WTC11 (cell line): ENCODE results near the gene MORN1. TPM values are rescaled to one million over a fixed set of nuclear protein-coding genes. Genes with fewer than 3 reads are reported as not detected.

ENCODE experiments used
- ATAC-seq: fragments of 200-7000 bp; cut with Tn5 transposase; 2 replicates; pipeline ENCODE4 v1.10.0; 2021; ENCODE audit warnings: mild to moderate bottlenecking, moderate library complexity
- CTCF ChIA-PET: fragments of 300-600 bp; sonication (Branson Sonifier 250); formaldehyde crosslinking; loops from one replicate; lab custom pipeline; 2021; ENCODE audit warnings: antibody characterized with exemption; lab: Charles Lee
- POLR2A ChIA-PET: fragments of 350-600 bp; sonication (Branson Sonifier 250); formaldehyde crosslinking; loops from one replicate; lab custom pipeline; 2021; ENCODE audit warnings: antibody characterized with exemption; lab: Charles Lee
- DNase-seq: peaks from one replicate; pipeline ENCODE4 v3.0.0; 2021; ENCODE audit warnings: low spot score
- H3K27ac Mint-ChIP-seq: 2 replicates; pipeline ENCODE4 v1.8.0; 2021; ENCODE audit warnings: mixed read lengths
- H3K27me3 Mint-ChIP-seq: 2 replicates; pipeline ENCODE4 v1.8.0; 2021; ENCODE audit warnings: low read depth, mild to moderate bottlenecking, moderate library complexity, mixed read lengths
- H3K36me3 Mint-ChIP-seq: 2 replicates; pipeline ENCODE4 v1.8.0; 2021; ENCODE audit warnings: mixed read lengths
- H3K4me1 Mint-ChIP-seq: 2 replicates; pipeline ENCODE4 v1.8.0; 2022; ENCODE audit warnings: mixed read lengths
- H3K4me3 Mint-ChIP-seq: 2 replicates; pipeline ENCODE4 v1.8.0; 2021; ENCODE audit warnings: mild to moderate bottlenecking, moderate library complexity, mixed read lengths
- H3K9me3 Mint-ChIP-seq: 2 replicates; pipeline ENCODE4 v1.8.0; 2021; ENCODE audit warnings: mixed read lengths
- CBFB ChIP-seq: sonication (generic); formaldehyde crosslinking; IDR thresholded peaks from 2 replicates; pipeline ENCODE4 v1.8.1; 2022; ENCODE audit warnings: mild to moderate bottlenecking, low read depth, missing genetic modification reagents
- CDX4 ChIP-seq: fragments of 250-450 bp; sonication (Bioruptor Pico); IDR thresholded peaks from 2 replicates; pipeline ENCODE4 v1.9.0; 2021; ENCODE audit warnings: moderate library complexity, mild to moderate bottlenecking, inconsistent platforms, borderline replicate concordance
- ELF4 ChIP-seq: sonication (generic); formaldehyde crosslinking; IDR thresholded peaks from 2 replicates; pipeline ENCODE4 v1.8.1; 2022; ENCODE audit warnings: low read depth, mild to moderate bottlenecking, moderate library complexity, missing genetic modification reagents
- EMX1 ChIP-seq: fragments of 250-450 bp; sonication (Bioruptor Pico); IDR thresholded peaks from 2 replicates; pipeline ENCODE4 v1.8.0; 2021; ENCODE audit warnings: mild to moderate bottlenecking
- FOXJ3 ChIP-seq: sonication (generic); formaldehyde crosslinking; IDR thresholded peaks from 2 replicates; pipeline ENCODE4 v1.9.0; 2021; ENCODE audit warnings: missing genetic modification reagents, mild to moderate bottlenecking, borderline replicate concordance
- GRHL2 ChIP-seq: fragments of 250-450 bp; sonication (Bioruptor Pico); IDR thresholded peaks from 2 replicates; pipeline ENCODE4 v1.8.0; 2022; ENCODE audit warnings: mild to moderate bottlenecking, moderate library complexity; ENCODE audit not compliant: insufficient replicate concordance, severe bottlenecking
- GTF2I ChIP-seq: fragments of 250-450 bp; sonication (Bioruptor Pico); conservative IDR thresholded peaks from 2 replicates; pipeline ENCODE4 v1.4.0; 2021; ENCODE audit warnings: mild to moderate bottlenecking
- HMGA2 ChIP-seq: fragments of 250-450 bp; sonication (Bioruptor Pico); IDR thresholded peaks from 2 replicates; pipeline ENCODE4 v1.4.0; 2021; ENCODE audit warnings: mild to moderate bottlenecking, moderate library complexity
- IRF1 ChIP-seq: sonication (generic); formaldehyde crosslinking; IDR thresholded peaks from 2 replicates; pipeline ENCODE4 v1.8.0; 2023; ENCODE audit warnings: missing genetic modification reagents
- NFATC4 ChIP-seq: fragments of 250-450 bp; sonication (Bioruptor Pico); IDR thresholded peaks from 2 replicates; pipeline ENCODE4 v1.9.0; 2021; ENCODE audit warnings: mild to moderate bottlenecking
- NFE2L1 ChIP-seq: sonication (generic); formaldehyde crosslinking; IDR thresholded peaks from 2 replicates; pipeline ENCODE4 v1.8.1; 2023; ENCODE audit warnings: missing genetic modification reagents
- NFYB ChIP-seq: sonication (generic); formaldehyde crosslinking; conservative IDR thresholded peaks from 2 replicates; pipeline ENCODE4 v1.8.0; 2022; ENCODE audit warnings: low read depth, missing genetic modification reagents
- NR1H2 ChIP-seq: sonication (generic); formaldehyde crosslinking; IDR thresholded peaks from 2 replicates; pipeline ENCODE4 v1.9.0; 2021; ENCODE audit warnings: mild to moderate bottlenecking, moderate library complexity, missing genetic modification reagents
- TP53 ChIP-seq: sonication (generic); formaldehyde crosslinking; IDR thresholded peaks from 2 replicates; pipeline ENCODE4 v1.8.1; 2023; ENCODE audit warnings: mild to moderate bottlenecking, missing genetic modification reagents
- USF2 ChIP-seq: sonication (generic); formaldehyde crosslinking; IDR thresholded peaks from 2 replicates; pipeline ENCODE4 v1.8.1; 2023; ENCODE audit warnings: mild to moderate bottlenecking, missing genetic modification reagents, moderate library complexity
- ZMAT4 ChIP-seq: fragments of 250-450 bp; sonication (Bioruptor Pico); IDR thresholded peaks from 2 replicates; pipeline ENCODE4 v1.9.0; 2021; ENCODE audit warnings: mild to moderate bottlenecking
- ZNF121 ChIP-seq: sonication (generic); formaldehyde crosslinking; IDR thresholded peaks from 2 replicates; pipeline ENCODE4 v1.8.0; 2023; ENCODE audit warnings: missing genetic modification reagents
- ZNF138 ChIP-seq: sonication (generic); formaldehyde crosslinking; conservative IDR thresholded peaks from 2 replicates; pipeline ENCODE4 v1.8.1; 2022; ENCODE audit warnings: mild to moderate bottlenecking, moderate library complexity, missing genetic modification reagents
- total RNA-seq: library from RNA; stranded (reverse); gene quantifications from 3 replicates; pipeline ENCODE4 v1.2.3, GENCODE V29; 2021
- TF ChIP-seq, protein P1 (sequence below): sonication (generic); formaldehyde crosslinking; IDR thresholded peaks from 2 replicates; pipeline ENCODE4 v1.8.1; 2022; ENCODE audit warnings: mild to moderate bottlenecking, moderate library complexity, missing genetic modification reagents
- TF ChIP-seq, protein P2 (sequence below): sonication (generic); formaldehyde crosslinking; IDR thresholded peaks from 2 replicates; pipeline ENCODE4 v1.8.0; 2022; ENCODE audit warnings: mild to moderate bottlenecking, missing genetic modification reagents
- TF ChIP-seq, protein P3 (sequence below): fragments of 250-450 bp; sonication (Bioruptor Pico); IDR thresholded peaks from 2 replicates; pipeline ENCODE4 v1.9.0; 2021; ENCODE audit warnings: mild to moderate bottlenecking, borderline replicate concordance
- TF ChIP-seq, protein P4 (sequence below): sonication (generic); formaldehyde crosslinking; IDR thresholded peaks from 2 replicates; pipeline ENCODE4 v1.8.1; 2023; ENCODE audit warnings: mild to moderate bottlenecking, moderate library complexity, missing genetic modification reagents
- TF ChIP-seq, protein P5 (sequence below): sonication (generic); formaldehyde crosslinking; conservative IDR thresholded peaks from 2 replicates; pipeline ENCODE4 v1.8.1; 2022; ENCODE audit warnings: mild to moderate bottlenecking, missing genetic modification reagents

The MORN1 gene
- total RNA-seq, 1 experiment from 2014 or later, result 14.5 TPM

DNA sequence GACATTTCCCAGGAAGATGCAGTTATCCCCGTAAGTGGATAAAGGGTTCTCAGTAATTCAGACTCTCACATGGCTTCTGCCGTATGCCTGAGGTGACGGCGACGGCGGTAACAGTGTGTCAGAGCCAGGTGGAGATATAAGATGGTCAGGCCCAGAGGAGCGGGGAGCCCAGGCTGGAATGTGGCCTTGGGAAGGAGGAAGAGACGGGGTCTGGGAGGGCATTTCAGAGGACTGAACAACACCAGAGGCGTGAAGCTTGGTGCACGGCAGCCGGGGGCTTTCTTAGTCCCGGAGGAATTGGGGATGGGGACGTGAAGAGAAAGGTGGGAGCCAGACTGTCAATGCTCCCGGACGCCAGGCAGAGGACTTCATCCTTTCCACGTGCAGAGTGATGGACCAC lies 1.3 kb upstream of the MORN1 start:
- Mint-ChIP-seq H3K9me3 (no peaks in the 10 kb centered on the region), H3K27me3 (no peaks in the 10 kb centered on the region), H3K27ac (peak overlapping the region; percentile 60), H3K36me3 (peaks cover 22% of the 10 kb centered on the region), H3K4me1 (peaks cover 17% of the 10 kb centered on the region), H3K4me3 (peak overlapping the region; percentile 85)
- CTCF ChIA-PET, result interaction anchor here (1.6 to 2.3 kb wide), 2 partner anchors 11 to 14 kb away, joined by 3 to 8 read pairs; no protein-coding TSS in a partner anchor
- no peak for ATAC-seq
- POLR2A ChIA-PET, result no interaction called here
- no peak for DNase-seq
- TF ChIP-seq USF2 (CRISPR knock-in tag) (no peak), EMX1 (no peak), CDX4 (CRISPR knock-in tag) (no peak), FOXJ3 (CRISPR knock-in tag) (no peak), ZMAT4 (no peak), ZNF121 (CRISPR knock-in tag) (no peak), ELF4 (CRISPR knock-in tag) (no peak), TP53 (CRISPR knock-in tag) (no peak), GRHL2 (CRISPR knock-in tag) (no peak), NFE2L1 (CRISPR knock-in tag) (no peak), ZNF138 (CRISPR knock-in tag) (no peak), IRF1 (no peak), NR1H2 (CRISPR knock-in tag) (no peak), NFATC4 (no peak)
- TF ChIP-seq, protein P1, sequence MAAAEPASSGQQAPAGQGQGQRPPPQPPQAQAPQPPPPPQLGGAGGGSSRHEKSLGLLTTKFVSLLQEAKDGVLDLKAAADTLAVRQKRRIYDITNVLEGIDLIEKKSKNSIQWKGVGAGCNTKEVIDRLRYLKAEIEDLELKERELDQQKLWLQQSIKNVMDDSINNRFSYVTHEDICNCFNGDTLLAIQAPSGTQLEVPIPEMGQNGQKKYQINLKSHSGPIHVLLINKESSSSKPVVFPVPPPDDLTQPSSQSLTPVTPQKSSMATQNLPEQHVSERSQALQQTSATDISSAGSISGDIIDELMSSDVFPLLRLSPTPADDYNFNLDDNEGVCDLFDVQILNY (CRISPR knock-in tag), result no peak
- TF ChIP-seq, protein P2, sequence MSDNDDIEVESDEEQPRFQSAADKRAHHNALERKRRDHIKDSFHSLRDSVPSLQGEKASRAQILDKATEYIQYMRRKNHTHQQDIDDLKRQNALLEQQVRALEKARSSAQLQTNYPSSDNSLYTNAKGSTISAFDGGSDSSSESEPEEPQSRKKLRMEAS, result no peak
- TF ChIP-seq, protein P3, sequence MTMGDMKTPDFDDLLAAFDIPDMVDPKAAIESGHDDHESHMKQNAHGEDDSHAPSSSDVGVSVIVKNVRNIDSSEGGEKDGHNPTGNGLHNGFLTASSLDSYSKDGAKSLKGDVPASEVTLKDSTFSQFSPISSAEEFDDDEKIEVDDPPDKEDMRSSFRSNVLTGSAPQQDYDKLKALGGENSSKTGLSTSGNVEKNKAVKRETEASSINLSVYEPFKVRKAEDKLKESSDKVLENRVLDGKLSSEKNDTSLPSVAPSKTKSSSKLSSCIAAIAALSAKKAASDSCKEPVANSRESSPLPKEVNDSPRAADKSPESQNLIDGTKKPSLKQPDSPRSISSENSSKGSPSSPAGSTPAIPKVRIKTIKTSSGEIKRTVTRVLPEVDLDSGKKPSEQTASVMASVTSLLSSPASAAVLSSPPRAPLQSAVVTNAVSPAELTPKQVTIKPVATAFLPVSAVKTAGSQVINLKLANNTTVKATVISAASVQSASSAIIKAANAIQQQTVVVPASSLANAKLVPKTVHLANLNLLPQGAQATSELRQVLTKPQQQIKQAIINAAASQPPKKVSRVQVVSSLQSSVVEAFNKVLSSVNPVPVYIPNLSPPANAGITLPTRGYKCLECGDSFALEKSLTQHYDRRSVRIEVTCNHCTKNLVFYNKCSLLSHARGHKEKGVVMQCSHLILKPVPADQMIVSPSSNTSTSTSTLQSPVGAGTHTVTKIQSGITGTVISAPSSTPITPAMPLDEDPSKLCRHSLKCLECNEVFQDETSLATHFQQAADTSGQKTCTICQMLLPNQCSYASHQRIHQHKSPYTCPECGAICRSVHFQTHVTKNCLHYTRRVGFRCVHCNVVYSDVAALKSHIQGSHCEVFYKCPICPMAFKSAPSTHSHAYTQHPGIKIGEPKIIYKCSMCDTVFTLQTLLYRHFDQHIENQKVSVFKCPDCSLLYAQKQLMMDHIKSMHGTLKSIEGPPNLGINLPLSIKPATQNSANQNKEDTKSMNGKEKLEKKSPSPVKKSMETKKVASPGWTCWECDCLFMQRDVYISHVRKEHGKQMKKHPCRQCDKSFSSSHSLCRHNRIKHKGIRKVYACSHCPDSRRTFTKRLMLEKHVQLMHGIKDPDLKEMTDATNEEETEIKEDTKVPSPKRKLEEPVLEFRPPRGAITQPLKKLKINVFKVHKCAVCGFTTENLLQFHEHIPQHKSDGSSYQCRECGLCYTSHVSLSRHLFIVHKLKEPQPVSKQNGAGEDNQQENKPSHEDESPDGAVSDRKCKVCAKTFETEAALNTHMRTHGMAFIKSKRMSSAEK (CRISPR knock-in tag), result no peak

DNA sequence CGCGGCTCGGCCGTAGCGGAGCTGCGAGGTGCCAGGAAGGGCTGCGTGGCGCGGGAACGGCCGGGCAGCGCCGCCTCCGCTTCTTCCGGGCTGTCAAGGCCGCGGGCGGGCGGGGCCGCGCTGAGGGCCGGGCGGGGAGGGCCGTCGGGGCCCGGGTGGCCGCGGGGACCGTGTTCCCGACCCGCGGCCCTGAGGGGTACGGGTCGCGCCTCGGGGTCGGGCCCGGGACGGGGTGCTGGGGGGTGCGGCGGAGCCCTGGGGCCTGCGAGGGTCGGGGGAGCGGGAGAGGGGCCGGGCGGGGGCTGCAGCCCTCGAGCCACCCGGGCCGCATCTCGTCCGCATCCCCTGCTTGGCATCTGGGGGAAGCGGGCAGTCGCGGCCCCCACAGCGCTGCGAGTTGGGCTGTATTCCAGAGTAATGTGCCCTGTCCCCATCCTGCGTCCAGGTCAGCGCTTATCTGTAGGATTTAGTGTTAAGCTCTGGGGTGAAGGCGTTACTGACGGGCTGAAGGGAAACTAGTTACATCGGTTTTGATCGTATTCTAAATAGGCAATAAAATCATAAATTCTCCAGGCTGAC lies 666 bp upstream of the MORN1 start:
- ChIA-PET POLR2A (interaction anchor here (0.8 to 1.0 kb wide), 4 partner anchors 18 to 150 kb away, joined by 3 to 4 read pairs (median 4); partner anchors contain the start of gene PANK4), CTCF (interaction anchor here (0.8 to 2.3 kb wide), 11 partner anchors 8 to 252 kb away, joined by 3 to 34 read pairs (median 7); partner anchors contain the start of genes FAAP20 and PANK4)
- DNase-seq, result no peak
- TF ChIP-seq, protein P4, sequence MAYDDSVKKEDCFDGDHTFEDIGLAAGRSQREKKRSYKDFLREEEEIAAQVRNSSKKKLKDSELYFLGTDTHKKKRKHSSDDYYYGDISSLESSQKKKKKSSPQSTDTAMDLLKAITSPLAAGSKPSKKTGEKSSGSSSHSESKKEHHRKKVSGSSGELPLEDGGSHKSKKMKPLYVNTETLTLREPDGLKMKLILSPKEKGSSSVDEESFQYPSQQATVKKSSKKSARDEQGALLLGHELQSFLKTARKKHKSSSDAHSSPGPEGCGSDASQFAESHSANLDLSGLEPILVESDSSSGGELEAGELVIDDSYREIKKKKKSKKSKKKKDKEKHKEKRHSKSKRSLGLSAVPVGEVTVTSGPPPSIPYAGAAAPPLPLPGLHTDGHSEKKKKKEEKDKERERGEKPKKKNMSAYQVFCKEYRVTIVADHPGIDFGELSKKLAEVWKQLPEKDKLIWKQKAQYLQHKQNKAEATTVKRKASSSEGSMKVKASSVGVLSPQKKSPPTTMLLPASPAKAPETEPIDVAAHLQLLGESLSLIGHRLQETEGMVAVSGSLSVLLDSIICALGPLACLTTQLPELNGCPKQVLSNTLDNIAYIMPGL (CRISPR knock-in tag), result 0 out of 2 replicates have a peak, but pooled peaks have one; percentile 13
- no peak for TF ChIP-seq CBFB (CRISPR knock-in tag)
- no peak for TF ChIP-seq NFYB (CRISPR knock-in tag)
- no peak for TF ChIP-seq GRHL2 (CRISPR knock-in tag)
- TF ChIP-seq, protein P5, sequence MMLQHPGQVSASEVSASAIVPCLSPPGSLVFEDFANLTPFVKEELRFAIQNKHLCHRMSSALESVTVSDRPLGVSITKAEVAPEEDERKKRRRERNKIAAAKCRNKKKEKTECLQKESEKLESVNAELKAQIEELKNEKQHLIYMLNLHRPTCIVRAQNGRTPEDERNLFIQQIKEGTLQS (CRISPR knock-in tag), result no peak
- no peak for TF ChIP-seq GTF2I (CRISPR knock-in tag)
- TF ChIP-seq HMGA2 (CRISPR knock-in tag), result no peak

More for the DNA sequence above, 666 bp upstream of the MORN1 start:
- no peak for ATAC-seq
- Mint-ChIP-seq H3K4me3 (peak overlapping the region; percentile 85), H3K27me3 (no peaks in the 10 kb centered on the region), H3K4me1 (peaks cover 17% of the 10 kb centered on the region), H3K9me3 (no peaks in the 10 kb centered on the region), H3K36me3 (peaks cover 16% of the 10 kb centered on the region), H3K27ac (peak overlapping the region; percentile 60; the same call in 1 of the 2 replicates)
